HG02798 (cell line): ENCODE measurements around the gene CKMT1A.
A peak's percentile ranks its signal among the peaks of the same experiment; 100 is the strongest.

Source experiments
- ATAC-seq: cut with Tn5 transposase; IDR thresholded peaks from one replicate; pipeline ENCODE4 v1.9.1; 2021; ENCODE audit warnings: mild to moderate bottlenecking; ENCODE audit not compliant: unreplicated experiment, poor library complexity

The CKMT1A gene

DNA sequence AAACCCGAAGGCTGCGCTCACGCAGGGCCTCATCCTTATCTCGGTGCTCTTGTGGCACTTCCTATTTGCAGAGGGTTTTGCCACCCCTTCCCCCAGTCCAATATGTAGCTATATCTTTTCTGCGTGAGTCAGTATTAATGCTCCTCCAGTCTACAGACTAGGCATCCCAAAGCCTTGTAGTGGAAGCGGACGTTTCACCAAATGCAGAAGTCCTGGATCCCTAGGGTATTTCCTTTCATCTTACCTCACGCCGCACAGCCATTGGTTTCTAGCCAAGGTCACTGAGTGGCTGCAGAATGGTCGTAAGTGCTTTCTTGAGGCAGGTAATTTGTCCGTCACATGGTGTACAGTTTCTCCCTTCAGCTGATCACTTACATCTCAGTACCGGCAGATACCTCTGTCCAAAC lies 53.2 kb downstream of the CKMT1A start:
- peak; percentile 18 for ATAC-seq

DNA sequence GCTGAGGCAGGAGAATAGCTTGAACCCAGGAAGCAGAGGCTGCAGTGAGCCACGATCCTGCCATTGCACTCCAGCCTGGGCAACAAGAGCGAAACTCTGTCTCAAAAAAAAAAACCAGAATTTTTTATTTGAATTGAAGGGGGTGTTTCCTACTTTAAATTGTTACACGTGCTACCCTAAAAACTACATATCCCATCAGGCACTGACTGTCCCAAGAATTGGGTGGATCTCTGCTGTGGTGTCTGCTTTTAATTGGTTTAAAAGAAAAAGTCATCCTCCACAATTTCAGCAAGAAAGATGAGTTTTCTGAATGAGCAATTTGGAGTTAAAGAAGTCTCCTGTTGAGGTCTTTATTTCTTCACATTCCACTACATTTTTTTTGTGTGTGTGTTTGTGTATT lies 54.7 kb downstream of the CKMT1A start:
- ATAC-seq: no peak
